SIG-M5 treated with dmso at 0.1 percent for 504 hours (cell line): ENCODE data around the gene TPRA1.

Experiments
- DNase-seq: peaks from one replicate; lab custom pipeline; 2025; ENCODE audit not compliant: unreplicated experiment; lab: John Stamatoyannopoulos, UW

TPRA1 gene

DNA sequence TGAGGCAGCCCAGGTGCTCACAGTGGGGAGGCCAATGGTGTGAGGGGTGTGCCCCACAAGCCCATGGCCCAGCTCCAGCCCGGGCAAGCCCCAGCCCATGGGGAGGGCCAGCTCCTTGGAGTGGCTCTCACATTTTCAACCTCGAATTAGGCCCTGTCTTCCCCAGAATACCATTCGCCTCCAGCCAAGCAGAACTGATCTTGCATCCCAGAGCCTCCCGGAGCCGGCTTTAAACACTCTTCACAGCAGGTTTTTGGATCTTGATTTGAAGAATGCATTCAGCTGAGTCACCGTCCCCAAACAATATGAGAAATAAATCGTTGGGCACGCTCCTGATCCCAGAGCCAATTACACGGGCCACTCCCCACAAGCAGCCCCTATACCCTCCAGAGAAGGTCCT, 23.7 kb downstream of the TPRA1 start:
- no peak for DNase-seq

DNA sequence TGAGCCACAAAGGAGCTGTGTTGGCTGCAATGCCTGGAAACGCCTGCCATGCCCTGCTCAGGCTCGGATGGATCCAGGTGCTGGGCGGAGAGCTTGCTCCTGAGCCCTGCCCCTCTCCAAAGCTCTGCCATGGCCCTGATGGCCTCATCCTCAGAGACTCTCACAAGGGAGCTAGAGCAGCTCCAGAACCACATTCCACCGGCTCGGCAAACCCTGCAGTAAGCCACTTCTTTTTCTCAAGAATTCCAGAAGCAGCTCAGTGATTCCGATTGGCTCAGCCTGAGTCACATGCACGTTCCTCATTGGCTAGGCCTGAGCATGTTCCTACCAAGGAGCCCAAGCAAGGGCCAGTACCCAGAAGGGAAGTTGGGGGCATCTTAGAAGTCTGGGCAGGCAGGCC, 24.8 kb downstream of the TPRA1 start:
- no peak for DNase-seq

GRCh38 chr3:127560051-127560787, 30.3 kb downstream of the TPRA1 start:
- peak; percentile 50 for DNase-seq

DNA sequence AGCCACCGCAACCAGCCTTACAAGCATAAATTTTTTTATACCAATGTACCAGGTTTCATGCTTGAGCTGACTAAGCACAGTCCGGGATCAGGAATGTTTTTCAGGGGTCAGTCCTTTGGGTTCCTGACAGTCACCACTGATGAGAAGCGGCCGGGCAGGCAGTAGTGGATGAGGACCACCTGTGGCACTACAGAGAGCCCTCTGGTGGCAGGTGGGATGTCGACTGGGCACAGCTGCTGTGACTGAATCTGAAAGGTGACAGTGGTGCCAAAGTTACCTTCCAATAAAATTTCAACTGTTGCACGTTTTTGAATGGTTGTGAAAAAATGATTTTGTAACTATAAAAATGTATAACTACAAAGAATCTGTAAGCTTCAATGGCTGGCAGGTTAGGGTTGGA, 34.0 kb downstream of the TPRA1 start:
- DNase-seq, result no peak

DNA sequence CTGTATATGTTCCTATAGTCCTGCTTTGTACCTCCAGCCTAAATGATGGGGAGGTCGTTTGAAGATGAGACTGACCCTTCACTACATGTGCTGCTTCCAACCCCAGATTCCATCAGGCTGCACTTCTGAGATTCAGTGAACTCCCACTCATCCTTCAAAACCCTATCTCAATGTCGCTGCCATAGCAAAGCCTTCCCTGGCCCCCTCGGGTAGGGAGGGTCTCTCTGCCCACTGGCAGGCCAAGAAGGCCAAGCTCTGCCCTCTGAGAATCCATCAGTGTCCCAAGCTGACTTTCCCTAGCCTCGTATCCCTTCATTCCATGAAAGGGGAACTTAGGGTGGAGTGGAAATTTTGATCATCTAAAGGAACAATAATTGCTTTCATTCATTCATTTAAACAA, 35.4 kb downstream of the TPRA1 start:
- DNase-seq, result no peak

- DNase-seq, result no peak
Observed at GRCh38 chr3:127552038-127552437, 38.5 kb downstream of the TPRA1 start.

- no peak for DNase-seq
Observed at GRCh38 chr3:127551178-127551577, 39.4 kb downstream of the TPRA1 start.

DNA sequence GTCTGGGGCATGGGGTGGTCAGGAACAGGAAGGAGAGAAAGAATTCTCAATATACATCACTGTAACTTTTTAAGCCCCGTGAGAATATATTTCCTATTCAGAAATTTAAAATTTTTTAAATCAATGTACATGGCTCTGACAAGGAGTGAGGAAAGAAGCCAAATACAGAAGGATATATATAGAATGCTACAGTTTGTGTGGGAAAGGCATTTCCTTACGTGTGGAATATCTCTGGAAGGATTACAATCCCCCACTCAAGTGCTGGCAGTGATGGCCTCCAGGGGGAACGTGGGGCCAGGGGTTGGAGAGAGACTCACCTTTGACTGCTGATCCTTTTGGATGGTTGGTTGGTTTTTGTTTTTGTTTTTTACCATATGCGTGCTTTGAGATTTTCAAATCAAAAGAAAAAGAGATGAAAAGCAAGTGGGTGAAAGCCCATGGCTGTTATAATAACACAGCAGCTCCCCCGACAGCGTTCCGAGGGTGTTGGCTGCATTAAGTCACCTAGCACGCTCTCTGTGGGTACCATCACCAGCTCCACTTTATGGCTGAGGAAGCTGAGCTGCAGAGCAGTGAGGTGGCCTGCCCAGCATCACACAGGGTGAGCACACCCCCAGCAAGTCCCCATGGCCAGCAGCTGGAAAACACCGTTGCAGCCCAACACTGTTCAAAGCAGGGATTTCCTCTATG, 39.9 kb downstream of the TPRA1 start:
- DNase-seq, result no peak

DNA sequence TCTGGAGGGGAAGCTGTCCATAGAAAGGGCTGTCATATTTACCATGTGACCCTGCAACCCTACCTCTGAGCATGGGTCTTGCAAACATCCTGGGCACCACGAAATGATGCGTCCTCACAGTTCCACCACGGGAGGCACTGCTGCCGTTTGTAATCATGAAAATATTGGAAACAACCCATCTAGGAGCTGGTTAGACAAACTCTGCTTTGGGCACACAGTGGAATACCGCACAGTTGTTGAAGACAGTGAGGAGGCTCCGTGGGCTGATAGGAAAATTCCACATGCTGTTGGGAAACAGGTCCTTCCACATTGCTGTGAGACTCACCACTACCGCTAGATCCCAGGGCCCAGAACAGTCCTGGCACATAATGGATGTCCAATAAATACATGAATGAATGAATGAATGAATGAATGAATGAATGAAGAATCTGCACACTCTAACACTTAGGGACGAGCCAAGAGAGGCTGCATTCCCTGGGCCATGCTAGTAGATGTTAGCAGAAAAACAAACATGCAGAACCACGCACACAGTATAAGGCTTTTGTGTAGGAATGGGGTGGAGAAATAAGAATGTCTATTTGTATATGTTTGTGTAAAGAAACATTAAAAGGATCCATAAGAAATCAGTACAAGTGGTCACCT, 40.6 kb downstream of the TPRA1 start:
- DNase-seq, result peak; percentile 26

GRCh38 chr3:127547761-127548605, 42.5 kb downstream of the TPRA1 start:
- DNase-seq, result peak; percentile 53

DNA sequence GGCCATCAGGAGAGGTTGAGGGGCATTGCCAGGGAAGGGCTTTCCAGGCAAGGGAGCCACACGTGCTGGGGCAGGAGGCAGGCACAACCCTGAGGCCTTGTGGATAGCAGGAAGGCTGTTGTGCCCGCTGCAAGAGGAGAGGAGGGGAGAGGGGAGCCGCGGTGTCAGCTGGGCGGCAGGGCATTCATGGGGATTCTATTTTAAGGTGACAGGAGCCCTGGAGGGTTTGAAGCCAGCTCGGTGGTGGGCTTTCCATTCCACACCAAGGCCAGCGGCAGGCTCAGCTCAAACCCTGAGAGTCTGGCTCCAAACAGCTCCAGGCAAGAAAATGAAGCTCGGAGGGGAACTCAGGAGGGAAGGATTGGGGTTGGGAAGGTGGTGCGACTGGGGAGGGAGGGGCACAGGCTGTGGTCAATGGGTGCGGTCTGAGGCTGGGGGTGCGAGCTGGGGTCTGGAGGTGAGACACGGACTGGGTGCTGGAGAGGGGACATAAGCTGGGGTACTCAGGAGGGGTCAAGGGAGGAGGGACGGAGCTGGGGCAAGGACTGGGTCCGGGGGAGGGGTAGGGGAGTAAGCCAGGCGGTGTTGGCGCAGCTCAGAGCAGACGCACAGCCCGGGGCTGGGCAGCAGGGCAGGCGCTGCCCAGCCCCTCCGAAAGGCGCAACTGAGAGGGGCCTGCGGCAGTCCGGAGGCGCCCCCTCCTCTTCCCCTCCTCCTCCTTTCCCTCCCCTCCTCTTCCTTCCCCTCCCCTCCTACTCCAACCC, 43.4 kb downstream of the TPRA1 start:
- no peak for DNase-seq

DNA sequence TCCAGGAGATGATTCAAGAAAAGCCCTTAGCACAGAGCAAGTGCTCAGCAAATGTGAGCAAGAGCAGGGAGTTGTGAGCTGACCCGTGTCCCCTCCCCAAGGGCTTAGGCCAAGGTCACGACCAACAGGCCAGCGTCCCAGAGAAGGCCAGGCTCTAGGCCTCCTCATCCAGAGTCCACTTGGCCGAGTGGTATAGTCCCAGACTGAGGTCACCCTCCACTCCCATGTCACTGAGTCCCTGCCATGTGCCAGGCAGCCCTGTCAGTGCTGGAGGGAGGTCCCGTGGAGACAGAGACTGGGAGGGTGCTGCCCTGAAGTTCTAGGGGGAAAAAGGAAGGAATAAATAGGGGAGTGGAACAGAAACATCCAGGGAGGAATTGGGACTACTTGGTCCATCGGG, 44.0 kb downstream of the TPRA1 start:
- DNase-seq, result no peak

GRCh38 chr3:127545711-127546457, 44.6 kb downstream of the TPRA1 start:
- DNase-seq, result no peak

DNA sequence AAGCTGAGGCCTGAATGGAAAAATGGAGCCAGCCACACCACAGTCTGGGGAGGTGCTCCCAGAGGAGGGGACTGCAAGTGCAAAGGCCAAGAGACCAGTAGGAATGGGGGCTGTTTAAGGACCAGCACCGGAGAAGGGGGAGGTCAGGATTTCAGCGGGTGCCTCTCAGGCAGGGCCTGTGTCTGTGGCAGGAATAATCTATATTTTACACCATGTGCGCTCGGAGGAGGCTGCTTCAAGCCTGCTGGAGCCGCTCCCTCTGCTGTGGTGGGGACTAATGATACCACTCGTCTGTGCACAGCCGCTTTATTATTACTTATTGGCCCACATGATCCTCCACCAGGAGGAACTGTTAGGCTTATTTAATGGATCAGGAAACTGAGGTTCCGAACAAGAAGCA, 45.3 kb downstream of the TPRA1 start:
- no peak for DNase-seq

- DNase-seq, result no peak
Observed at GRCh38 chr3:127544803-127545201, 45.7 kb downstream of the TPRA1 start.

DNA sequence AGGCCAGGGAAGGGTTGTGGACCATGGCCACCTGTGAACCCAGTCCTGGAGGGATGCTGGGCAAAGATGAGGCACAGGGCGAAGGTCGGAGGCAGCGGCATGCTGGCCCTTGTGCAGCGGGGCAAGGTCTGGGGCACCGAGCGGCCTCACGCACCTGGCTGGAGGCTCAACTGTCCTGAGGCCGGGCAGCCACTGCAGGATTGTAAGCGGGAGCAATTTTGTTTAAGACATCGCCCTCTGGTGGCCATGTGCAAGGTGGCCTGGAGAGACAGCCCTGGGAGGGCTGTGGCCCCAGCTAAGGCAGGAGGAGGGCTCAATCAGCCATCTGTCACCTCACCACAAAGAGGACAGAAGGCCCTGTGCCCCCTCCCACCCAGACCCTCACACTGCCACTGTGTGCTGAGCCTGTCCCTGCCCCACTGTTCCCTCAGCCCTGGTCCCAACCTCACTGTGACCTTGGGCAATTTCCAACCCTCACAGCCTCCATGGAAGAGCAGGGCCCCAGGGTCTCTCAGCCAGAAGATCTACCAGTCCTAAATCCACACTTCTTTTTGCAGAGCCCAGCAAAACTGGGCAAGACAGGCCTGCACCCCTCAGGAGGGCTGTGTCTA, 46.2 kb downstream of the TPRA1 start:
- peak; percentile 62 for DNase-seq

DNA sequence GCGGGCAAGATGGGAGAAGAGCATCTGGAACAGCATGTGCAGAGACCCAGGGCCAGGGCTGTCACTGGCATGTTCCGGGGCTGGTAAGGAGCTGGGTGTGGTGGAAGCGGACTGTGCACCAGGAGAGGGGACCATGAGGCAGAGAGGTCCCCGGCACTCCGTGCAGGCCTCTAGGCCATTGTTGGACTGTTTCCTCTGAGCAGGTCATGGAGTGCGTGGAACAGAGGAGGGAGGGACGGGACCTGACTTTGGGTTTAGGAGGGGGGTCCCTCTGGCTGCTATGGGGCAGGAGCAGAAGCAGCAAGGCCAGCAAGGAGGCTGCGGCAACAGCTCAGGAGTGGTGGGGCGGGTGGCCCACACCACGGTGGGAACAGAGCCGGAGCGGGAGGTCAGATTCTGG, 47.1 kb downstream of the TPRA1 start:
- no peak for DNase-seq

GRCh38 chr3:127542441-127542952, 48.0 kb downstream of the TPRA1 start:
- no peak for DNase-seq

DNA sequence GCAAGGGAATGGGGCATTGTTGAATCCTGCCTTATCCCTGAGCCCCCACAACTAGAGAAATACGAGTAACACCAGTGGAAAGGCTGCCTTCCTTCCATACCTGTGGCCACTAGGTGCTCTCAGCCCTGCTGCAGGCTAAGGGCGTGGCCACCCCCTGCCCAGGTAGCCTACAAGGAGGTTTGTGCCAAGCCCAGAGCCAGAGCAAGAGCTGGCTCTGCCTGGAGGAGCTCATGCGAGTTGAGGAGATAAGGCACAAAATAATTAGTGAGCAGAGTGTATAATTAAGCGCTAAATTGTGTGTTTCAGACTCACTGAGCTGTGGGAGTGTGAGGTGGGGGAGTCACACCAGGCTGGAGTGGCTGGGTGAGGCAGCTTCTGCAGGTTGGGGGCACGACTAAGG, 49.2 kb downstream of the TPRA1 start:
- no peak for DNase-seq
